GM18511 (cell line): Measurements from ENCODE around the gene NXNL2.

Source experiments
- ATAC-seq: cut with Tn5 transposase; IDR thresholded peaks from one replicate; pipeline ENCODE4 v1.9.1; 2021; ENCODE audit warnings: mild to moderate bottlenecking, moderate library complexity; ENCODE audit not compliant: unreplicated experiment

Gene NXNL2

GRCh38 chr9:88578121-88579049 lies 43.4 kb downstream of the NXNL2 start:
- ATAC-seq, result peak; percentile 93

DNA sequence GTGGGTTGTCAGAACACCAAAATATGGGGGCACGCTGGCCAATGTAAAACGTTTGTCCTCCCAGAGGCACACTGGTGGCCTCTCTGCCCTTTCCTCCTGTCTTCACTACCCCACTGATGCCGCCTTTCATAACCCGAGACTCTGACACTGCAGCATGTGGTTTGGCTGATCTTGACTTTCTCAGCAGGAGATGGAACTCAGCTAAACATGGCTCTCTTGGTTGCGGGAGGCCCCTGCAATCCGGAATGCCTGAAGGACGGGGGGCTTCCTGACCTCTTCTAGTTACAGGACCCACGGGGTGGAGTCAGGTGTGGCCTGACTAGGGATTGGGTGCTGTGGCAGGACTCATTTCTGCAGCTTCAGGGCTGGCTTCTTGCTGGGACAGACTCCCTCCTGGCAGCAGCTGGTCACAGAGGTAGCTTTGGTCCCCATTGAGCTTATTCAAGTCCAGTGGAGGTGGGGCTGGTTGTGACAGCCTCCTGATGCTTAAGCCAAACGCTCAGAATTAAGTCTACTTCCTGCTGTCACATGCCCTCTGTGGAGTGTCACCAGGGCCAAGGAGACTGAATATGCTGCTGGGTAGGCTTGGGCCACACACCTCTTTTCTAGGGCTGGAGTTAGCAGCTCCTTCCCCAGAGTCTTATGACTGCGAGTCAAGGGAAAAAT lies 44.2 kb downstream of the NXNL2 start:
- no peak for ATAC-seq

DNA sequence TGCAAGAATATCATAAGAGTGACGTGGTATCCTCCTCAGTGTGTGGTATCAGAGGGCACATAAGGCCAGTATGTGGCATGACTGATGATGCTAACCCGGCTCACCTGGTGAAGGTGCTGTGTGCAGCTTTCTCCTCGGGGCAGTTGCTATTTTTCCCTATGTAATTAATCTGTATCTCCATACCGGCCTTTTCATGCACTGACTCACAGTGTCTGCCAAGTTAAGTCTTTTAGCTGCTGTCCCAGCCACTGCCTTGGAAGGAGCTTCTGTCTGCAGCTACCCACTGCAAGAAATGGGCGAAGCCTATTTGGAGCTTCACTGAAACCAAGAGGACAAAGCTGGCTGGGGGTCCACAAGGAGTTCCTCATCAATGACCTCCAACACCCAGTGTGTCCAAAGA lies 46.0 kb downstream of the NXNL2 start:
- no peak for ATAC-seq

DNA sequence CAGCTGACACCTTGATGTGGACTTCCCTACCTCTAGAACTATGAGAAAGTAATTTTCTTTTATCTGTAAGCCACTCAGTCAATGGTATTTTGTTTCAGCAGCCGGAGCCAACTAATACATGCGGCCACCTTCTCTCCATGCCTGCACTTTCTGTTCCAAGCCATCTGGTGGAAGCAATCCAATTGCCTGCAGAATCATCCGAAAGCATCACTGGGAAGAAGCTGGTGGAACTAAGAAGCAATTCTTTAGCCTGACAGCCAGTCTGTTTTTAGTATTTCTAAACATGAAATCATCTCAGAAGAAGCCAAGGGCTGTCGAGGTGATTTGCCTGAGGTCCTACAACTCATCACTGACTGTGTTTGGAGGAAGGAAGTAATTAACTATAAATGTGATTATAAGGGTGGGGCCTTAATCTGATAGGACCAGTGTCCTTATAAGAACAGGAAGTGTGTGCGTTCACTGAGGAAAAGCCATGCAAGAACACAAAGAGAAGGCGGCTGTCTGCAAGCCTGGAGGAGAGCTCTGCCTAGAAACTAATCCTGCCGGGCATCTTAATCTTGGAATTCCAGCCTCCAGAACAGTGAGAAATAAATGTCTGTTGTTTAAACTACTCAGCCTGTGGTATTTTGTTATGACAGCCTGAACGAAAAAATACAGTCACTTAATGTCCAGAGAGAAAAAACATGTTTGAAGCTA lies 49.1 kb downstream of the NXNL2 start:
- ATAC-seq, result no peak

GRCh38 chr9:88585426-88585825 lies 50.4 kb downstream of the NXNL2 start:
- no peak for ATAC-seq

DNA sequence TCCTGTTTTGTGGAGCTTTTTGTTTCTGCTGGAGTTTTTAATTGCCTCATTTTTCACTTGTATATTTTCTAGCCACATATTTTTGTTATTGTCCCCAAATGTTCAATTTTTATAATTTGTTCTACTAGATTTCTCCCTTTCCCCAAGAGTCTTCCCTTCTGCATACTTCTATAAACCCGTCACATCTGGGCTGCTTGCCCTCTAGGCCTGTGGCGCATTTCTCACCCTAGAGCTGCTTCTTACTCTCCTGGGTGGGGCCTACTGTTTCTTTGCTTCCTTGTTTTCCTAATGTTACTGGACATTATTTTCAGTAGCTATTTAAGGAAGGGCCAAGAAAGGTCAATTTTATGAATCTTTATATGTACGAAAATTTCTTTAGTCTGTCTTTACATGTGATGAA lies 51.5 kb downstream of the NXNL2 start:
- ATAC-seq, result no peak

- no peak for ATAC-seq
These were observed 52.2 kb downstream of the NXNL2 start for GRCh38 chr9:88587182-88587581.

DNA sequence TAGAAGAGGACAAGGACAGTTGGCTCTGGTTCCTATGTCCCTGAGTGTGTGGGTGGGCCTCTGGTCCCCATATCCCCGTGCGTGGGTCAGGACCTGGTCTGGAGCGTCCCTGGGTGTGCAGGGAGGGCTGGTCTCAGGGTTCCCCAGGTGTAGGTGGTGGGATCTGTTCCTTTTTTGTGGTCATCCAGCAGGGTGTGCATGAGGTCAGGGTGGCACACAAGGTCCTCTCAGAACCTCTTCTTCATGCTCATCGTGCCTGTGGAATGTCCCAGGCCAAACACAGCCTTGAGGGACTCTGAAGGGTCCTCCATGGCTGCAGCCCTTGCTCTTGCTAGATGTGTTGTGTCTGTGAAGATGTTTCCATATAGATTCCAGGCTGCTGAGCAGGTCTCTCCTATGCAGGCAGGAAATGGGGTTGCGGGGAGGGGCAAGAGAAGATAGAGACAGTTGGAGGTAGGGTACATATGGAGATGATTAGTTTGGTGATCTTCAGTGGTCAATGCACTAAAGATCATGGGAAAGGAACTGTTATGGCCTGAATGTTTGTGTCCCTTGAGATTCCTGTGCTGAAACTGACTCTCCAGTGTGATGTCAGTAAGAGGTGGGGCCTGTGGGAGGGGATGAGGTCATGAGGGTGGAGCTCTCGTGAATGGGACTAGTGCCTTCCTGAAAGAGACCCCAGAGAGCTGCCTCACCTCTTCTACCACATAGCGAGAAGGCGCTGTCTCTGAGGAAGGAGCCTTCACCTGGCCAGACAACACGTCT lies 53.1 kb downstream of the NXNL2 start:
- ATAC-seq, result no peak

- no peak for ATAC-seq
These were observed 54.7 kb downstream of the NXNL2 start for GRCh38 chr9:88589656-88590055.

DNA sequence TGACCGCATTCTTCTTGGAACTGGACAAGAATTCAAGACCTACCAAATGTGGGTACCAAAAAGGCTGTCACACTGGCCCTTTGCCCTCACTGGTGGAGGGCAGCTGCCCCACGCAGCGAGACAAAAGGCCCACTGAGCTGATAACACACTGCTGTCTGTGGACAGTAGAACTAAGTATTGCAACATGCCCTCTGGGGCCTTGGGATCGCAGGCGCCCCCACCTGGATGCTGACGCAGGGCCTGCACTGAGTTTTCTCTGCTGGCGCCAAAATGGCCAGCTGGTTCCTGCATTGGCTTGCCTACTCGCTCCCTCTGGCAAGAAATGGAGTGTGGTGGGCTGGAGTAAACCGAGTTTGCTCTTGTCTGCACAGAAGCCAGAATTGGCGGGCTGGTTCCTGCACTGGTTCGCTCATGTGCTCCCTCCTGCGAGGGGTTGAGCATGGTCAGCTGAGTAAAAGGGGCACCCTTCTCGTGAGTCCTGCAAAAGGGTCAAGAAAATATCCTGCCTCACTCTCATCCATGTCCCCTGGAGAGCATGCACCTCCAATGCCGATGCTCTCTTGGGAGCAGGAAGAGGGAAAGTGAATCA lies 55.7 kb downstream of the NXNL2 start:
- no peak for ATAC-seq

- ATAC-seq, result peak; percentile 92
These were observed 58.7 kb downstream of the NXNL2 start for GRCh38 chr9:88593537-88594185.
